NT2/D1 (cell line): ENCODE data around the gene TCF25.

Experiments used
- SUZ12 ChIP-seq: IDR thresholded peaks from 2 replicates; pipeline ENCODE4 v1.6.1; 2011; ENCODE audit not compliant: insufficient read length, insufficient read depth; ENCODE audit errors: extremely low read depth
- YY1 ChIP-seq: IDR thresholded peaks from 2 replicates; pipeline ENCODE4 v1.6.1; 2011; ENCODE audit not compliant: insufficient read length, insufficient read depth
- ZNF274 ChIP-seq: IDR thresholded peaks from 2 replicates; pipeline ENCODE4 v1.6.1; 2011; ENCODE audit warnings: mild to moderate bottlenecking, low read depth, low read length

DNA sequence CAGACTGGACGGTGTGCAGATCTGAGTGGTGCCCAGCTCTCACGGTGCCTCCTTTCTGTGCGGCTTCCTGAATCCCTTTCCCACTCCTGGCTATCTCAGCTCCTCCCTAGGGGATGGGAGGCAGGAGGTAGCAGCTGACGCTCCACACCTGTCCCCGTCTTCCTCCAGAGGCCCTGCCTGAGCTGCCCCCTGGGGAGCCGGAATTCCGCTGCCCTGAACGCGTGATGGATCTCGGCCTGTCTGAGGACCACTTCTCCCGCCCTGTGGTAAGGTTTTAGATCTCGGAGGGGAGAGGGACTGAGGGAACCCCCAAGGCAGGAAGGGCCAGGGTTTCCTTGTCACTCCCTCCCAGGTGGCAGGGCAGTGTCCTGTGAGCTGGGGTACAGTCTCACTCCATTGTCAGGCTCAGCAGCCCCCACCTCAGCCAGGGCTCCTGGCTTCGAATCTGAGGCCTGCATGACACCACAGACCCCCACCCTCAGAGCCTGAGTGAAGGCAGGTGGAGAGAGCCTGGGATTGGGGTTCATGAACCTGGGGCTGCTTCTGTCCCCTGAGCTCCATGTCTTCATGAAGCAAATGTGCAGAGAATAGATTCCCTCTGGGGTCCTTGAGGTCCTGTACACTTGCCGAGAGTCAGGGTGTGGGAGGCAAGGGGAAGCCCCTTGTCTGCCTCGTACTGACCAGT is 81.8 kb downstream of the TCF25 start:
- TF ChIP-seq ZNF274 (no peak), YY1 (no peak), SUZ12 (no peak)
